GM13976 (cell line): ENCODE results near the gene RAD51B.

Experiments
- DNase-seq: peaks from one replicate; pipeline ENCODE4 v3.0.0; 2012; ENCODE audit warnings: low spot score
- CTCF ChIP-seq: IDR thresholded peaks from 2 replicates; pipeline ENCODE4 v1.5.1; 2012; ENCODE audit warnings: borderline replicate concordance, mild to moderate bottlenecking; ENCODE audit not compliant: insufficient read depth; ENCODE audit errors: extremely low read depth, missing control alignments, control extremely low read depth
- in situ Hi-C: fragments of 300-500 bp; cut with MboI; formaldehyde crosslinking; loops from one replicate; pipeline ENCODE4 v1.12.0; 2022; ENCODE audit warnings: low sequenced_read_pairs, mixed read lengths, inconsistent platforms; ENCODE audit not compliant: unreplicated experiment

Gene RAD51B

GRCh38 chr14:68602507-68602906 lies 782.9 kb downstream of the RAD51B start:
- in situ Hi-C loops: no loop called here
- TF ChIP-seq CTCF: no peak

GRCh38 chr14:68603533-68604360 lies 784.2 kb downstream of the RAD51B start:
- no peak for TF ChIP-seq CTCF
- no peak for DNase-seq
- in situ Hi-C loops: no loop called here

More at GRCh38 chr14:68602507-68602906, 782.9 kb downstream of the RAD51B start:
- DNase-seq: no peak

GRCh38 chr14:68604361-68604730 lies 784.8 kb downstream of the RAD51B start:
- no peak for TF ChIP-seq CTCF
- in situ Hi-C loops: no loop called here
- DNase-seq: no peak

- in situ Hi-C loops: no loop called here
- no peak for DNase-seq
- TF ChIP-seq CTCF: no peak
Measured at GRCh38 chr14:68604822-68605221, 785.2 kb downstream of the RAD51B start.

- TF ChIP-seq CTCF: no peak
- in situ Hi-C loops: no loop called here
- DNase-seq: no peak
Measured at GRCh38 chr14:68606176-68606575, 786.6 kb downstream of the RAD51B start.

- no peak for TF ChIP-seq CTCF
- in situ Hi-C loops: no loop called here
- DNase-seq: no peak
Measured at GRCh38 chr14:68606644-68607043, 787.1 kb downstream of the RAD51B start.
